ENCODE data around the gene FKBP2.

DNA sequence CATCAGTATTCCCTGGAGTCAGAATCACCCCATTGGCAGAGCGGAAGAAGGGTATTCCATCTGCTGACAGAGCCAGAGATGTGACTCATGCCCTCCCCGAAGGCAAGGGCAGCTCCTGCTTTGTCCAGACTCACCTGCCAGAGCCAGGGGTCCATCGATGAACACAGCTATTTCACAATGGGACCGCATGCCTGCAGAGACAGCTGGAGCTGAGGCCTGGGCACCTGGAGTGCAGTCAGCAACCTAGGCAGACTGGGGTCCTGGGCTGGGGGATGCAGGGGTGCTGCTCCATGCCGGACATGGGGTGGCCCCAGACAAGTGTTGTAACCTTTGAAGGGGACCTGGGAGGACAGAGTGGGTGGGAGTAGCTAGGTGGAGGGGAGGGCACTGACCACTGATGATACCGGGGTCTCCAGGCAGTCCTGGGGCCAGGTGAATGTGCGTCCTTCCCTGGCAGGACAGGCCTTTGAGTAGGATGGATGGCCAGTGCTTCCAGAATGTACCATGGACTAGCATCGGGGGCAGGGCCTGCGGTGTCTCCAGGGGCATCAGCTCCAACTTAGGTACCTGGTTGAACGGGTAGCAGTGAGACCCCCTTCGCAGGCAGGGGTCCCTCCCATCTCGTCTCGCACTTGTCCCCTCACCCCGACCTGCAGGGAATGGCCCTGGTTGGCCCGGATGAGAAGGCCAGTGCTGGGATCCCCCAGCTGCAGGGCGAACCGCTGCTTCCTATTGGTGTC, 16.6 kb upstream of the FKBP2 start:
- TF ChIP-seq EZH2 (IDR thresholded peaks at IDR 0.05; ENCODE audit: insufficient read depth, poor library complexity, severe bottlenecking) (no peak), EZH2phosphoT487 (IDR thresholded peaks at IDR 0.05; ENCODE audit: insufficient read depth, low read depth) (no peak)
